HEK293 (cell line): ENCODE results near the gene DSP.

ENCODE experiments used
- CTCF ChIA-PET: fragments of 350-600 bp; formaldehyde crosslinking; extraction: SDS; loops from one replicate; lab custom pipeline; 2021; ENCODE audit warnings: antibody characterized with exemption; lab: Yijun Ruan, JAX
- POLR2A ChIA-PET: fragments of 300-600 bp; formaldehyde crosslinking; extraction: SDS; loops from one replicate; lab custom pipeline; 2020; ENCODE audit warnings: antibody characterized with exemption, inconsistent platforms; lab: Yijun Ruan, JAX
- H3K27ac ChIP-seq: fragments of 200-500 bp; sonication (Bioruptor generic); 2 replicates; pipeline ENCODE4 v1.5.1; 2014; ENCODE audit warnings: low read depth, low read length, control low read depth, inconsistent platforms; ENCODE audit errors: extremely low read depth
- H3K36me3 ChIP-seq, 2 experiments: fragments of 200-500 bp in 1 of 2; sonication (Bioruptor generic) in 1 of 2; 1 replicate in 1 of 2; 2 replicates in 1 of 2; pipeline ENCODE4 v1.5.1; 2014 to 2017; ENCODE audit warnings: inconsistent platforms in 2 of 2, low read length in 2 of 2; ENCODE audit not compliant: control insufficient read depth in 2 of 2, insufficient read depth in 1 of 2
- H3K4me1 ChIP-seq: fragments of 200-500 bp; sonication (Bioruptor generic); 2 replicates; pipeline ENCODE4 v1.5.1; 2014; ENCODE audit warnings: mild to moderate bottlenecking, low read length, inconsistent platforms; ENCODE audit not compliant: control insufficient read depth, insufficient read depth
- H3K4me3 ChIP-seq: 2 replicates; pipeline ENCODE4 v1.5.1; 2011; ENCODE audit warnings: low read depth, mild to moderate bottlenecking, control low read depth, low read length, moderate library complexity
- H3K9me3 ChIP-seq: fragments of 200-500 bp; sonication (Bioruptor generic); 2 replicates; pipeline ENCODE4 v1.5.1; 2014; ENCODE audit warnings: low read depth, low read length, inconsistent platforms; ENCODE audit not compliant: control insufficient read depth, insufficient read depth
- BCL11A ChIP-seq: fragments of 450-650 bp; formaldehyde crosslinking; IDR thresholded peaks from 2 replicates; pipeline ENCODE4 v1.5.1; 2016; ENCODE audit warnings: low read depth, missing biosample characterization, missing genetic modification characterization
- GLIS2 ChIP-seq: fragments of 450-650 bp; formaldehyde crosslinking; IDR thresholded peaks from 2 replicates; pipeline ENCODE4 v1.5.1; 2016; ENCODE audit warnings: missing biosample characterization, missing genetic modification characterization
- MEIS1 ChIP-seq: sonication (generic); formaldehyde crosslinking; IDR thresholded peaks from 2 replicates; pipeline ENCODE4 v1.8.1; 2022; ENCODE audit warnings: missing genetic modification reagents, mild to moderate bottlenecking, borderline replicate concordance
- PRDM1 ChIP-seq: fragments of 450-650 bp; formaldehyde crosslinking; IDR thresholded peaks from 2 replicates; pipeline ENCODE4; 2016; ENCODE audit warnings: missing biosample characterization, missing genetic modification characterization
- SP2 ChIP-seq: fragments of 450-650 bp; formaldehyde crosslinking; IDR thresholded peaks from 2 replicates; pipeline ENCODE4 v1.5.1; 2016; ENCODE audit warnings: missing biosample characterization, missing genetic modification characterization
- SP3 ChIP-seq: fragments of 450-650 bp; formaldehyde crosslinking; IDR thresholded peaks from 2 replicates; pipeline ENCODE4 v1.5.1; 2016; ENCODE audit warnings: missing biosample characterization, missing genetic modification characterization
- SP7 ChIP-seq: fragments of 450-650 bp; formaldehyde crosslinking; IDR thresholded peaks from 2 replicates; pipeline ENCODE4 v1.5.1; 2016; ENCODE audit warnings: missing biosample characterization, missing genetic modification characterization
- YY1 ChIP-seq: fragments of 450-650 bp; formaldehyde crosslinking; IDR thresholded peaks from 2 replicates; pipeline ENCODE4 v1.5.1; 2018; ENCODE audit warnings: missing biosample characterization, missing genetic modification characterization
- ZBTB17 ChIP-seq: fragments of 450-650 bp; formaldehyde crosslinking; IDR thresholded peaks from 2 replicates; pipeline ENCODE4 v1.5.1; 2016; ENCODE audit warnings: missing biosample characterization, missing genetic modification characterization
- ZBTB20 ChIP-seq: fragments of 450-650 bp; formaldehyde crosslinking; IDR thresholded peaks from 2 replicates; pipeline ENCODE4 v1.5.1; 2016; ENCODE audit warnings: missing biosample characterization, missing genetic modification characterization
- ZBTB48 ChIP-seq: fragments of 450-650 bp; formaldehyde crosslinking; IDR thresholded peaks from 2 replicates; pipeline ENCODE4 v1.5.1; 2016; ENCODE audit warnings: missing biosample characterization, missing genetic modification characterization
- ZFP37 ChIP-seq: fragments of 450-650 bp; formaldehyde crosslinking; IDR thresholded peaks from 2 replicates; pipeline ENCODE4 v1.5.1; 2016; ENCODE audit warnings: missing biosample characterization, missing genetic modification characterization
- ZNF16 ChIP-seq: fragments of 450-650 bp; formaldehyde crosslinking; IDR thresholded peaks from 2 replicates; pipeline ENCODE4 v1.5.1; 2016; ENCODE audit warnings: low read depth, missing biosample characterization, missing genetic modification characterization
- ZNF174 ChIP-seq: fragments of 450-650 bp; formaldehyde crosslinking; IDR thresholded peaks from 2 replicates; pipeline ENCODE4 v1.5.0; 2017; ENCODE audit warnings: missing biosample characterization, mild to moderate bottlenecking, missing genetic modification characterization
- ZNF302 ChIP-seq: fragments of 450-650 bp; formaldehyde crosslinking; IDR thresholded peaks from 2 replicates; pipeline ENCODE4 v1.5.1; 2016; ENCODE audit warnings: missing biosample characterization, missing genetic modification characterization, low read depth
- ZNF335 ChIP-seq: fragments of 450-650 bp; formaldehyde crosslinking; conservative IDR thresholded peaks from 2 replicates; pipeline ENCODE4 v1.5.1; 2016; ENCODE audit warnings: missing biosample characterization, missing genetic modification characterization
- ZNF391 ChIP-seq: fragments of 450-650 bp; formaldehyde crosslinking; IDR thresholded peaks from 2 replicates; pipeline ENCODE4 v1.5.1; 2016; ENCODE audit warnings: low read depth, missing biosample characterization, missing genetic modification characterization, borderline replicate concordance
- ZNF529 ChIP-seq: fragments of 450-650 bp; formaldehyde crosslinking; IDR thresholded peaks from 2 replicates; pipeline ENCODE4 v1.5.1; 2017; ENCODE audit warnings: missing genetic modification characterization, missing biosample characterization; ENCODE audit not compliant: insufficient replicate concordance
- ZNF548 ChIP-seq: fragments of 450-650 bp; formaldehyde crosslinking; IDR thresholded peaks from 2 replicates; pipeline ENCODE4 v1.5.1; 2016; ENCODE audit warnings: missing biosample characterization, missing genetic modification characterization
- ZNF561 ChIP-seq: fragments of 450-650 bp; IDR thresholded peaks from 2 replicates; pipeline ENCODE4 v1.5.1; 2018; ENCODE audit warnings: missing biosample characterization, missing genetic modification characterization, borderline replicate concordance
- ZNF610 ChIP-seq: fragments of 450-650 bp; formaldehyde crosslinking; IDR thresholded peaks from 2 replicates; pipeline ENCODE4 v1.5.1; 2016; ENCODE audit warnings: missing biosample characterization, missing genetic modification characterization, borderline replicate concordance
- ZNF623 ChIP-seq: fragments of 450-650 bp; formaldehyde crosslinking; IDR thresholded peaks from 2 replicates; pipeline ENCODE4 v1.5.1; 2016; ENCODE audit warnings: missing biosample characterization, missing genetic modification characterization
- ZNF664 ChIP-seq: fragments of 450-650 bp; formaldehyde crosslinking; IDR thresholded peaks from 2 replicates; pipeline ENCODE4 v1.5.1; 2016; ENCODE audit warnings: missing biosample characterization, missing genetic modification characterization
- ZNF670 ChIP-seq: fragments of 450-650 bp; formaldehyde crosslinking; IDR thresholded peaks from 2 replicates; pipeline ENCODE4 v1.5.1; 2016; ENCODE audit warnings: missing biosample characterization, missing genetic modification characterization, low read depth
- ZNF747 ChIP-seq: fragments of 450-650 bp; formaldehyde crosslinking; IDR thresholded peaks from 2 replicates; pipeline ENCODE4 v1.5.1; 2016; ENCODE audit warnings: missing biosample characterization, missing genetic modification characterization
- ZNF768 ChIP-seq: fragments of 450-650 bp; formaldehyde crosslinking; IDR thresholded peaks from 2 replicates; pipeline ENCODE4 v1.5.1; 2018; ENCODE audit warnings: missing biosample characterization, mild to moderate bottlenecking, missing genetic modification characterization
- TF ChIP-seq, protein P1 (sequence below): fragments of 450-650 bp; IDR thresholded peaks from 2 replicates; pipeline ENCODE4 v1.5.1; 2018; ENCODE audit warnings: missing biosample characterization, mild to moderate bottlenecking, missing genetic modification characterization
- TF ChIP-seq, protein P2 (sequence below): fragments of 450-650 bp; formaldehyde crosslinking; optimal IDR thresholded peaks from 2 replicates; pipeline ENCODE3; 2016; ENCODE audit warnings: missing biosample characterization, mild to moderate bottlenecking, missing genetic modification characterization
- TF ChIP-seq, protein P3 (sequence below): fragments of 450-650 bp; formaldehyde crosslinking; IDR thresholded peaks from 2 replicates; pipeline ENCODE4 v1.5.1; 2016; ENCODE audit warnings: missing biosample characterization, missing genetic modification characterization
- TF ChIP-seq, protein P4 (sequence below): fragments of 450-650 bp; formaldehyde crosslinking; IDR thresholded peaks from 2 replicates; pipeline ENCODE4 v1.5.1; 2016; ENCODE audit warnings: missing biosample characterization, missing genetic modification characterization

Gene DSP

DNA sequence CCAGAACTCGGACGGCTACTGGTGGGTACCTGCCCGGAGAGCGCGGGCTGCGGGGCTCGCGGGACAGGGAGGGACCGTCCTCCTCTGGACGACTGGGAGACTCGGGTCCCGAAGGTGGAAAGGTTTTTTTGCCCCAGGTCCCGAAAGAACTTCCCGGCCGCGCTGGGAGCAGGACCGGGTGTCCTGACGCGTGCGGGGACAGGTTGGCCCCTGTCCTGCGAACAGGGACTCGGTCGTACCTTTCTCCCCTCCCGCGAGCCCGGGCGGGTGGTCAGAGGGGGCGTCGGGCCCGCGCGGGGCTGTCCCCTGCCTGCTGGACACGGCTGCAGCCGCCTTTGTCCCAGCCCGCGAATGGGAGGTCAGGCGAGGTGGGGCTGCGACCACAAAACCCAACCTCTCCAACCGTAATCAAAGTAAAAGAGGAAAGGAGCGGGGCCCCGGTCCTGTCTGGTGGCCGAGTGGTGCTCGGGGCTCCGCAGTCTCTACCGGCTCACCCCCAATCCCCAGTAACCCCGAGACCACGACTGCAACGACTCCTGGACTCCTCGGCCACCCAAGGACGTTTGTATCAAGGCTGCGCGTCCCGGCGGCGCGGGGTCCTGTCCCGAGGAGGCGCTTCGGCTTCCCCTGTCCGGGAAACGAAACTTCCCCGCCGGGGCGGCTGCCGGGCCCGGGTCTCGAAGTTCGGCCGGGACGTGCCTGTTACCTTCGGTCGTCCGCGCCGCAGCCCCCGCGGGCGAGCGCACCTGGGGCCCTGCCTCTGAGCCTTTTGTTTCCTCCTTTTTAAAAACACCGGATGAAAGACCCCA is 798 bp downstream of the DSP start:
- no peaks in the 10 kb centered on the region for H3K36me3 ChIP-seq
- peak overlapping the region; percentile 74 for H3K4me3 ChIP-seq
- H3K9me3 ChIP-seq: no peaks in the 10 kb centered on the region
- peaks cover 41% of the 10 kb centered on the region for H3K4me1 ChIP-seq
- POLR2A ChIA-PET: interaction anchor here (1.0 to 2.2 kb wide), 14 partner anchors 8 to 152 kb away, joined by 3 to 35 read pairs (median 10); partner anchors contain the start of genes CAGE1, RIOK1 and SNRNP48
- TF ChIP-seq ZNF174 (tag by site-specific recombination): no peak
- TF ChIP-seq, protein P1, sequence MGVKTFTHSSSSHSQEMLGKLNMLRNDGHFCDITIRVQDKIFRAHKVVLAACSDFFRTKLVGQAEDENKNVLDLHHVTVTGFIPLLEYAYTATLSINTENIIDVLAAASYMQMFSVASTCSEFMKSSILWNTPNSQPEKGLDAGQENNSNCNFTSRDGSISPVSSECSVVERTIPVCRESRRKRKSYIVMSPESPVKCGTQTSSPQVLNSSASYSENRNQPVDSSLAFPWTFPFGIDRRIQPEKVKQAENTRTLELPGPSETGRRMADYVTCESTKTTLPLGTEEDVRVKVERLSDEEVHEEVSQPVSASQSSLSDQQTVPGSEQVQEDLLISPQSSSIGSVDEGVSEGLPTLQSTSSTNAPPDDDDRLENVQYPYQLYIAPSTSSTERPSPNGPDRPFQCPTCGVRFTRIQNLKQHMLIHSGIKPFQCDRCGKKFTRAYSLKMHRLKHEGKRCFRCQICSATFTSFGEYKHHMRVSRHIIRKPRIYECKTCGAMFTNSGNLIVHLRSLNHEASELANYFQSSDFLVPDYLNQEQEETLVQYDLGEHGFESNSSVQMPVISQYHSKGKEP: no peak
- no peak for TF ChIP-seq ZNF610 (tag by site-specific recombination)
- no peak for TF ChIP-seq ZNF768 (tag by site-specific recombination)
- TF ChIP-seq GLIS2 (tag by site-specific recombination): peak; percentile 43
- peak; percentile 1; the same call in 1 of the 2 replicates for TF ChIP-seq ZFP37 (tag by site-specific recombination)
- peak; percentile 92 for TF ChIP-seq ZBTB20 (tag by site-specific recombination)
- 0 out of 2 replicates have a peak, but pooled peaks have one; percentile 14 for TF ChIP-seq SP3
- TF ChIP-seq, protein P2, sequence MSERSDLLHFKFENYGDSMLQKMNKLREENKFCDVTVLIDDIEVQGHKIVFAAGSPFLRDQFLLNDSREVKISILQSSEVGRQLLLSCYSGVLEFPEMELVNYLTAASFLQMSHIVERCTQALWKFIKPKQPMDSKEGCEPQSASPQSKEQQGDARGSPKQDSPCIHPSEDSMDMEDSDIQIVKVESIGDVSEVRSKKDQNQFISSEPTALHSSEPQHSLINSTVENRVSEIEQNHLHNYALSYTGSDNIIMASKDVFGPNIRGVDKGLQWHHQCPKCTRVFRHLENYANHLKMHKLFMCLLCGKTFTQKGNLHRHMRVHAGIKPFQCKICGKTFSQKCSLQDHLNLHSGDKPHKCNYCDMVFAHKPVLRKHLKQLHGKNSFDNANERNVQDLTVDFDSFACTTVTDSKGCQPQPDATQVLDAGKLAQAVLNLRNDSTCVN (tag by site-specific recombination): peak; percentile 37
- no peak for TF ChIP-seq ZNF529
- peak; percentile 59 for TF ChIP-seq SP2 (tag by site-specific recombination)
- TF ChIP-seq ZBTB17 (tag by site-specific recombination): peak; percentile 46; the same call in 1 of the 2 replicates
- TF ChIP-seq ZBTB48 (tag by site-specific recombination): 0 out of 2 replicates have a peak, but pooled peaks have one; percentile 7
- TF ChIP-seq, protein P3, sequence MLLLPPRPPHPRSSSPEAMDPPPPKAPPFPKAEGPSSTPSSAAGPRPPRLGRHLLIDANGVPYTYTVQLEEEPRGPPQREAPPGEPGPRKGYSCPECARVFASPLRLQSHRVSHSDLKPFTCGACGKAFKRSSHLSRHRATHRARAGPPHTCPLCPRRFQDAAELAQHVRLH: no peak
- TF ChIP-seq ZNF335 (tag by site-specific recombination): peak; percentile 1; the same call in 1 of the 2 replicates
- TF ChIP-seq ZNF16: no peak
- TF ChIP-seq ZNF664 (tag by site-specific recombination): no peak
- peak overlapping the region; percentile 96 for H3K27ac ChIP-seq
- CTCF ChIA-PET: interaction anchor here (1.7 kb wide), 1 partner anchor 143 kb away, joined by 3 read pairs; no protein-coding TSS in a partner anchor

DNA sequence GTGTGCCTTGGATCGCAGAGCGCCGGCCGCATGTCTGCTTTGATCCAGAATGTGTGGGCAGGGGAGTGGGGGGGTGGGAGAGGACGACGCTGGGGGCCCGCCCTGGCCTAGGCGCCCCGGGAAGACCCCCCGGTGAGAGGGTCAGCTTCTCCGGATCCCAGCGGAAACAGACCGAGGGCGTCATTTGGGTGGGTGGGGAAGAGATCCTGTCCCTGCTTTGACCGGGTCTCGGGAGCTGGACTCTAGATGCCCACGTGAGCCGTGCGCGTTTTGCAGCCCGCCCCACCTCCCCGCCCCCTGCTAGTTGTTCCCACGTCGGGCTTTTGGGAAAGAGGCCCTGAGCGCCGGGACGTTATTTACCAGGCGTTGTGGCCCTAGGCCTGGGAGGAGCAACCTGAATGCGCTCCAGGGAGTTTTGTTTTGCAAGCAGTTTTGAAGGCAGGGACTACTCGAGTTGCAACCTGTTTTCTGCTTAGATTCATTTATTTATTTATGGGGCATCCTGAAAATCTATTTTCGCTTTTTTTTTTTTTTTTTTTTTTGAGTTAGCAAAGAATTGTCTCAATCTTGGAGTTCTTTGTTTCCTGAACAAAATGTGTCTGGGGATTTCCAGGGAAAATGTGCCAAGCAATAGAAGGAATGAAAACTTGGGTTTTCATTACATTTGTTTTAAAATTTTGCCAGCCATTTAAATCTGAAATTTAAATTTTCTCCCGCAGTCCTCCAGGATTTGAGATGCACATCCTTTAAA is 1.6 kb downstream of the DSP start:
- H3K27ac ChIP-seq: peak overlapping the region; percentile 96
- ChIA-PET CTCF (interaction anchor here (0.5 to 0.6 kb wide), 2 partner anchors 190 to 426 kb away, joined by 3 read pairs; no protein-coding TSS in a partner anchor), POLR2A (interaction anchor here (0.7 to 2.0 kb wide), 5 partner anchors 20 to 153 kb away, joined by 3 to 11 read pairs (median 7); partner anchors contain the start of genes CAGE1, RIOK1 and SNRNP48)
- peak overlapping the region; percentile 74 for H3K4me3 ChIP-seq
- H3K9me3 ChIP-seq: no peaks in the 10 kb centered on the region
- H3K4me1 ChIP-seq: peaks cover 35% of the 10 kb centered on the region
- H3K36me3 ChIP-seq: no peaks in the 10 kb centered on the region
- TF ChIP-seq YY1 (tag by site-specific recombination): no peak
- TF ChIP-seq ZNF391 (tag by site-specific recombination): no peak
- peak; percentile 63; the same call in 1 of the 2 replicates for TF ChIP-seq SP3
- TF ChIP-seq ZNF670 (tag by site-specific recombination): no peak
- no peak for TF ChIP-seq BCL11A
- no peak for TF ChIP-seq MEIS1 (CRISPR knock-in tag)
- TF ChIP-seq ZNF747 (tag by site-specific recombination): no peak
- 0 out of 2 replicates have a peak, but pooled peaks have one; percentile 6 for TF ChIP-seq PRDM1 (tag by site-specific recombination)
- no peak for TF ChIP-seq ZNF561 (tag by site-specific recombination)
- 0 out of 2 replicates have a peak, but pooled peaks have one; percentile 28 for TF ChIP-seq SP7
- TF ChIP-seq ZNF548: no peak
- TF ChIP-seq ZNF302 (tag by site-specific recombination): no peak
- TF ChIP-seq, protein P4, sequence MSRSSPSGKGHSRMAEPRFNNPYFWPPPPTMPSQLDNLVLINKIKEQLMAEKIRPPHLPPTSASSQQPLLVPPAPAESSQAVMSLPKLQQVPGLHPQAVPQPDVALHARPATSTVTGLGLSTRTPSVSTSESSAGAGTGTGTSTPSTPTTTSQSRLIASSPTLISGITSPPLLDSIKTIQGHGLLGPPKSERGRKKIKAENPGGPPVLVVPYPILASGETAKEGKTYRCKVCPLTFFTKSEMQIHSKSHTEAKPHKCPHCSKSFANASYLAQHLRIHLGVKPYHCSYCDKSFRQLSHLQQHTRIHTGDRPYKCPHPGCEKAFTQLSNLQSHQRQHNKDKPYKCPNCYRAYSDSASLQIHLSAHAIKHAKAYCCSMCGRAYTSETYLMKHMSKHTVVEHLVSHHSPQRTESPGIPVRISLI (tag by site-specific recombination): peak; percentile 63; the same call in 1 of the 2 replicates
- no peak for TF ChIP-seq ZNF623 (tag by site-specific recombination)
